PC-3 (cell line): ENCODE data around the gene POU2F1. TPM values are rescaled to one million over a fixed set of nuclear protein-coding genes. Genes with fewer than 3 reads are reported as not detected.

Source experiments
- ATAC-seq: fragments of 200-7000 bp; cut with Tn5 transposase; 2 replicates; pipeline ENCODE4 v1.9.1; 2020; ENCODE audit warnings: mild to moderate bottlenecking, moderate library complexity
- BruUV-seq: library from RNA; stranded (reverse); fragments of 400-500 nt; replicated peaks from 2 replicates; lab custom pipeline; 2021; lab: Mats Ljungman, UMichigan
- CTCF ChIA-PET: fragments of 300-600 bp; sonication (Branson Sonifier 250); formaldehyde crosslinking; loops from one replicate; lab custom pipeline; 2022; ENCODE audit warnings: antibody characterized with exemption; lab: Charles Lee
- POLR2A ChIA-PET: fragments of 300-600 bp; sonication (Branson Sonifier 250); formaldehyde crosslinking; loops from one replicate; lab custom pipeline; 2022; ENCODE audit warnings: antibody characterized with exemption; ENCODE audit not compliant: unreplicated experiment; lab: Charles Lee
- DNase-seq: peaks from one replicate; pipeline ENCODE4 v3.0.0-alpha.2; 2015
- H2AFZ ChIP-seq: fragments of 300-600 bp; sonication (generic); 2 replicates; pipeline ENCODE4 v1.6.0; 2016; ENCODE audit warnings: antibody characterized with exemption, low read length
- H3F3A ChIP-seq: fragments of 300-600 bp; sonication (generic); one replicate; pipeline ENCODE4 v1.6.0; 2017; ENCODE audit warnings: antibody characterized with exemption, low read length, control low read depth, mild to moderate bottlenecking; ENCODE audit not compliant: unreplicated experiment
- H3K27ac ChIP-seq: fragments of 300-600 bp; sonication (generic); 2 replicates; pipeline ENCODE4 v1.5.1; 2016; ENCODE audit warnings: mild to moderate bottlenecking, low read length
- H3K27me3 ChIP-seq: fragments of 300-600 bp; sonication (generic); 2 replicates; pipeline ENCODE4 v1.6.1; 2016; ENCODE audit warnings: low read length, mixed read lengths
- H3K36me3 ChIP-seq: fragments of 300-600 bp; sonication (generic); 2 replicates; pipeline ENCODE4 v1.6.1; 2016; ENCODE audit warnings: low read depth, mixed run types, low read length, mixed read lengths
- H3K4me1 ChIP-seq: fragments of 300-600 bp; sonication (generic); 2 replicates; pipeline ENCODE4 v1.5.1; 2016; ENCODE audit warnings: low read length; ENCODE audit not compliant: insufficient read depth
- H3K4me2 ChIP-seq: fragments of 300-600 bp; sonication (generic); 2 replicates; pipeline ENCODE4 v1.6.0; 2016; ENCODE audit warnings: low read length
- H3K4me3 ChIP-seq: fragments of 300-600 bp; sonication (generic); 2 replicates; pipeline ENCODE4 v1.5.1; 2016; ENCODE audit warnings: mild to moderate bottlenecking, low read length, mixed read lengths
- H3K79me2 ChIP-seq: fragments of 300-600 bp; sonication (generic); 2 replicates; pipeline ENCODE4 v1.6.1; 2017; ENCODE audit warnings: low read length, mixed read lengths
- H3K9ac ChIP-seq: fragments of 300-600 bp; sonication (generic); 2 replicates; pipeline ENCODE4 v1.6.0; 2016; ENCODE audit warnings: mild to moderate bottlenecking, low read length
- H3K9me2 ChIP-seq: fragments of 300-600 bp; sonication (generic); replicated peaks from 2 replicates; pipeline ENCODE4 v1.6.1; 2016; ENCODE audit warnings: mixed run types, low read length, mixed read lengths
- H3K9me3 ChIP-seq: fragments of 300-600 bp; sonication (generic); 2 replicates; pipeline ENCODE4 v1.6.1; 2016; ENCODE audit warnings: low read length, mixed read lengths
- H4K20me1 ChIP-seq: fragments of 300-600 bp; sonication (generic); 2 replicates; pipeline ENCODE4 v1.6.1; 2016; ENCODE audit warnings: low read length, mixed read lengths
- CTCF ChIP-seq: fragments of 300-600 bp; sonication (generic); conservative IDR thresholded peaks from 2 replicates; pipeline ENCODE4 v1.5.1; 2017; ENCODE audit warnings: antibody characterized with exemption, low read depth, mild to moderate bottlenecking, low read length
- EZH2 ChIP-seq: fragments of 300-600 bp; sonication (generic); IDR thresholded peaks from one replicate; pipeline ENCODE4 v1.6.1; 2017; ENCODE audit warnings: antibody characterized with exemption, mild to moderate bottlenecking, low read length; ENCODE audit not compliant: unreplicated experiment
- EZH2phosphoT487 ChIP-seq: fragments of 300-600 bp; sonication (generic); IDR thresholded peaks from 2 replicates; pipeline ENCODE4 v1.6.1; 2018; ENCODE audit warnings: mild to moderate bottlenecking, antibody characterized with exemption, low read length, borderline replicate concordance
- intact Hi-C: fragments of 100-400 bp; cut with micrococcal nuclease; formaldehyde crosslinking; loops from 2 replicates; pipeline ENCODE4 v1.9.0; 2023
- total RNA-seq: library from RNA; depleted of rRNA; stranded (reverse); fragments of >200 nt; gene quantifications from 2 replicates; pipeline ENCODE4 v1.2.3, GENCODE V29; 2014

The POU2F1 gene
- total RNA-seq, 1 experiment from 2014 or later, result 8.7 TPM

GRCh38 chr1:167339405-167339804, 118.7 kb downstream of the POU2F1 start:
- no peak overlapping the region for H3K27ac ChIP-seq
- H3K27me3 ChIP-seq, result no peaks in the 10 kb centered on the region
- no TSS peak for BruUV-seq
- H3K79me2 ChIP-seq, result no peaks in the 10 kb centered on the region
- intact Hi-C loops, result no loop called here
- no peak for DNase-seq
- H3K9ac ChIP-seq, result no peak overlapping the region
- no peaks in the 10 kb centered on the region for H4K20me1 ChIP-seq
- no peak overlapping the region for H3K4me3 ChIP-seq
- H3K36me3 ChIP-seq, result 0 out of 2 replicates have a peak, but pooled peaks cover 6% of the 10 kb centered on the region
- no peak for ATAC-seq
- ChIA-PET CTCF (no interaction called here), POLR2A (no interaction called here)
- no peak for TF ChIP-seq EZH2
- no peak for TF ChIP-seq CTCF
- TF ChIP-seq EZH2phosphoT487, result no peak
- H3K9me2 ChIP-seq, result no peaks in the 10 kb centered on the region
- H3K4me1 ChIP-seq, result no peaks in the 10 kb centered on the region
- H2AFZ ChIP-seq, result no peak overlapping the region
- H3K9me3 ChIP-seq, result no peaks in the 10 kb centered on the region
- H3K4me2 ChIP-seq, result no peak overlapping the region
- H3F3A ChIP-seq, result no peaks in the 10 kb centered on the region

GRCh38 chr1:167342846-167343245, 122.2 kb downstream of the POU2F1 start:
- no peaks in the 10 kb centered on the region for H4K20me1 ChIP-seq
- intact Hi-C loops, result loop anchor here (1.0 to 5.0 kb wide), 3 partner anchors 75 to 277 kb away; partner anchors contain the start of gene POU2F1
- TF ChIP-seq EZH2, result no peak
- TF ChIP-seq CTCF, result peak; percentile 60
- TF ChIP-seq EZH2phosphoT487, result no peak
- H3K79me2 ChIP-seq, result no peaks in the 10 kb centered on the region
- DNase-seq (peak; percentile 58), ATAC-seq (peak; percentile 87)
- no peak overlapping the region for H3K27ac ChIP-seq
- no peaks in the 10 kb centered on the region for H3F3A ChIP-seq
- ChIA-PET CTCF (interaction anchor here (0.6 to 1.2 kb wide), 7 partner anchors 11 to 197 kb away, joined by 3 to 22 read pairs (median 3); partner anchors contain the start of gene POU2F1), POLR2A (interaction anchor here (0.6 kb wide), 1 partner anchor 399 kb away, joined by 6 read pairs; no protein-coding TSS in a partner anchor)
- no peak overlapping the region for H2AFZ ChIP-seq
- BruUV-seq, result no TSS peak
- no peak overlapping the region for H3K4me3 ChIP-seq
- H3K9me3 ChIP-seq, result no peaks in the 10 kb centered on the region
- no peaks in the 10 kb centered on the region for H3K36me3 ChIP-seq
- no peak overlapping the region for H3K4me2 ChIP-seq
- no peaks in the 10 kb centered on the region for H3K27me3 ChIP-seq
- H3K9me2 ChIP-seq, result no peaks in the 10 kb centered on the region
- H3K4me1 ChIP-seq, result no peaks in the 10 kb centered on the region
- no peak overlapping the region for H3K9ac ChIP-seq

GRCh38 chr1:167344112-167344511, 123.4 kb downstream of the POU2F1 start:
- H3K4me1 ChIP-seq, result no peaks in the 10 kb centered on the region
- no TSS peak for BruUV-seq
- no peak overlapping the region for H3K27ac ChIP-seq
- H3K9ac ChIP-seq, result no peak overlapping the region
- no peak overlapping the region for H3K4me2 ChIP-seq
- H4K20me1 ChIP-seq, result no peaks in the 10 kb centered on the region
- DNase-seq (no peak), ATAC-seq (no peak)
- H3K4me3 ChIP-seq, result no peak overlapping the region
- H3K79me2 ChIP-seq, result no peaks in the 10 kb centered on the region
- no peak for TF ChIP-seq CTCF
- no peak for TF ChIP-seq EZH2phosphoT487
- no peak for TF ChIP-seq EZH2
- H3K9me2 ChIP-seq, result no peaks in the 10 kb centered on the region
- H3K27me3 ChIP-seq, result no peaks in the 10 kb centered on the region
- POLR2A ChIA-PET, result no interaction called here
- H3F3A ChIP-seq, result no peaks in the 10 kb centered on the region
- no peaks in the 10 kb centered on the region for H3K36me3 ChIP-seq
- CTCF ChIA-PET, result interaction anchor here (0.6 kb wide), 1 partner anchor 124 kb away, joined by 5 read pairs; no protein-coding TSS in a partner anchor
- no peak overlapping the region for H2AFZ ChIP-seq
- intact Hi-C loops, result loop anchor here (5.0 kb wide), 1 partner anchor 122 kb away; the partner anchor contains the start of gene POU2F1
- H3K9me3 ChIP-seq, result no peaks in the 10 kb centered on the region
